K562 (cell line): ENCODE measurements around the gene PPP1R15B. TPM values are rescaled to one million over a fixed set of nuclear protein-coding genes. Genes with fewer than 3 reads are reported as not detected.

ENCODE experiments used
- ARID4B ChIP-seq: sonication (generic); formaldehyde crosslinking; IDR thresholded peaks from 2 replicates; pipeline ENCODE4 v1.8.0; 2022; ENCODE audit warnings: mild to moderate bottlenecking, missing genetic modification reagents
- CEBPG ChIP-seq, 3 experiments: fragments of 200-800 bp in 1 of 3; sonication (Bioruptor generic) in 1 of 3; sonication (generic) in 1 of 3; formaldehyde crosslinking in 1 of 3; IDR thresholded peaks in 2 of 3; conservative IDR thresholded peaks in 1 of 3; 2 replicates each; pipeline versions ENCODE4 v1.6.1 to v1.8.0; 2016 to 2022; ENCODE audit warnings: missing compliant biosample characterization in 2 of 3, missing genetic modification characterization in 2 of 3, mild to moderate bottlenecking in 1 of 3, missing genetic modification reagents in 1 of 3
- E2F1 ChIP-seq: sonication (generic); formaldehyde crosslinking; IDR thresholded peaks from 2 replicates; pipeline ENCODE4 v1.8.1; 2023; ENCODE audit warnings: mild to moderate bottlenecking, missing genetic modification reagents, moderate library complexity
- ELK3 ChIP-seq: fragments of 450-650 bp; formaldehyde crosslinking; IDR thresholded peaks from 2 replicates; pipeline ENCODE4 v1.4.0; 2020; ENCODE audit warnings: mild to moderate bottlenecking
- HINFP ChIP-seq: fragments of 450-650 bp; conservative IDR thresholded peaks from 2 replicates; pipeline ENCODE4 v1.6.1; 2016; ENCODE audit warnings: missing genetic modification characterization, low read depth, mild to moderate bottlenecking, control low read depth, missing compliant biosample characterization
- KDM2B ChIP-seq: fragments of 250-450 bp; sonication (Bioruptor Pico); IDR thresholded peaks from 2 replicates; pipeline ENCODE4 v1.8.0; 2021; ENCODE audit warnings: mild to moderate bottlenecking, moderate library complexity
- LARP7 ChIP-seq: fragments of 450-650 bp; IDR thresholded peaks from 2 replicates; pipeline ENCODE4 v1.6.1; 2016
- MCM7 ChIP-seq, 2 experiments: fragments of 450-650 bp; IDR thresholded peaks; 2 replicates each; pipeline ENCODE4 v1.6.1; 2016 to 2018
- POLR2G ChIP-seq: fragments of 200-400 bp; formaldehyde crosslinking; IDR thresholded peaks from 2 replicates; pipeline ENCODE4 v1.6.1; 2017; ENCODE audit warnings: low read depth, mild to moderate bottlenecking, antibody characterized with exemption, low read length, moderate library complexity
- RBM22 ChIP-seq: fragments of 200-400 bp; formaldehyde crosslinking; IDR thresholded peaks from 2 replicates; pipeline ENCODE4 v1.6.1; 2018; ENCODE audit warnings: low read length, low read depth; ENCODE audit not compliant: poor library complexity, severe bottlenecking
- SMAD2 ChIP-seq: fragments of 150-350 bp; IDR thresholded peaks from 2 replicates; pipeline ENCODE4 v1.6.1; 2014; ENCODE audit warnings: low read depth, mild to moderate bottlenecking, low read length
- SPI1 ChIP-seq: IDR thresholded peaks from 2 replicates; pipeline ENCODE4 v1.6.1; 2011; ENCODE audit warnings: low read depth, low read length, control low read depth, borderline replicate concordance
- ZNF24 ChIP-seq: fragments of 450-650 bp; IDR thresholded peaks from 2 replicates; pipeline ENCODE4 v1.6.1; 2016
- ZNF586 ChIP-seq: fragments of 450-650 bp; formaldehyde crosslinking; conservative IDR thresholded peaks from 2 replicates; pipeline ENCODE4 v1.4.0; 2020; ENCODE audit warnings: mild to moderate bottlenecking, moderate library complexity
- ZNF589 ChIP-seq: fragments of 200-800 bp; sonication (Bioruptor generic); IDR thresholded peaks from 2 replicates; pipeline ENCODE4 v1.6.1; 2016; ENCODE audit warnings: low read depth, missing genetic modification characterization, missing compliant biosample characterization
- ZNF778 ChIP-seq: fragments of 450-650 bp; formaldehyde crosslinking; IDR thresholded peaks from 2 replicates; pipeline ENCODE4 v1.4.0; 2020; ENCODE audit warnings: mild to moderate bottlenecking, moderate library complexity
- polyA plus RNA-seq, 8 experiments: library from polyadenylated mRNA; depleted of rRNA in 4 of 8; stranded (reverse) in 5 of 8; unstranded in 3 of 8; fragments of >200 nt; fragmentation: Nextera tagmentation in 2 of 8; fragmentation: Illumina TruSeq in 1 of 8; extraction: Ambion mirVana in 2 of 8; extraction: Trizol in 1 of 8; gene quantifications; 2 replicates each; pipeline versions ENCODE4 v1.2.1 to v1.2.3, GENCODE V29; 2011 to 2014; ENCODE audit warnings: inconsistent platforms in 1 of 8, missing spikeins in 1 of 8
- total RNA-seq, 7 experiments: library from RNA; depleted of rRNA in 6 of 7; stranded (reverse); fragments of >200 nt in 6 of 7; fragmentation: Illumina TruSeq in 2 of 7; extraction: Trizol in 2 of 7; gene quantifications; 2 replicates each; pipeline versions ENCODE4 v1.2.1 to v1.2.3, GENCODE V29; 2011 to 2021; ENCODE audit warnings: low replicate concordance in 1 of 7
- TF ChIP-seq, protein P1 (sequence below): sonication (generic); formaldehyde crosslinking; IDR thresholded peaks from 2 replicates; pipeline ENCODE4 v1.8.0; 2022; ENCODE audit warnings: mild to moderate bottlenecking, low read depth, missing genetic modification reagents

PPP1R15B gene
- total and polyA plus RNA-seq, 9 of the 15 experiments (the other 6 are each of a cell fraction or from before 2014, with no cell fraction given), result 17.0 to 48.1 (median 30.8) TPM

DNA sequence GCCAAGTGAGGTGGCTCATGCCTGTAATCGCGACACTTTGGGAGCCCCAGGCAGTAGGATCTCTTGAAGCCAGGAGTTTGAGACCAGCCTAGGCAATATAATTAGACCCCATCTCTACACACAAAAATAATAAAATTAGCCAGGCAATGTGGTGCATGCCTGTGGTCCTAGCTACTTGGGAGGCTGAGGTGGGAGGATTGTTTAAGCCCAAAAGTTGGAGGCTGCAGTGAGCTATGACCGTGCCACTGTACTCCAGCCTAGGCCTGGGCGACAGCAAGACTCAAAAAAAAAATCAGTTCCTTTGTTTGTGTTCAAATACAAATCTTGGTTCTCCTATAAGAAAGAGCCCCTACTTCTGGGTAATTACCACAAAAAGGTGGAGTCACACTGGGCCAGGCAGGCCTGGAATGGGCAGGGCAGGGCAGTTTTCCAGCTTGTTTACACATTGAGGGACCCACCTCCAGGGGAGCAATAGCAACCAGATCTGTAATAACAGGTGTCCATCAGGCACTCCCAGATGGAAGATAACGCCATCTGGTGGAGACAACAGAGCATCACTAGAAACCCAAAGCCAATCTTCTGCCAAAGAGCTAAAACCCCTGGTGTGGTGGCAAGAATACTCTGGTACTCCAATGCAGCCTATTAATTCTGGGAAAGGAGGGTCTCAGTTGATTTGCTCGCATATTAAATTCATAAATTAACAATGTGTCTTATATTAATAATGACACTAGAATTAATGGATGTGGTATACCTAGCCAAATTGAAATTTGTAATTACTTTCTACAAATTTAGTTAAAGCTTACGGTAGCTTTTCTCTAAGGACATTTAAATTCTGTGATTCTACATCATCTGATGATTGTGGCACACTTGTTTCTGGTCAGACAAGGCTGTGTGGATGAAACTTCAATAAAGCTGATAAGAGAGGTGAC lies 13.2 kb downstream of the PPP1R15B start (continued):
- TF ChIP-seq ARID4B (CRISPR knock-in tag) (no peak), SMAD2 (no peak), POLR2G (no peak), ZNF586 (CRISPR knock-in tag) (no peak), RBM22 (no peak), ZNF589 (no peak), MCM7 (IDR thresholded peaks at IDR 0.05) (no peak), ELK3 (CRISPR knock-in tag) (no peak), E2F1 (0 out of 2 replicates have a peak, but pooled peaks have one; percentile 49), SPI1 (no peak), LARP7 (no peak), HINFP (no peak), CEBPG (CRISPR knock-in tag; IDR thresholded peaks at IDR 0.05) (no peak), CEBPG (tag; conservative IDR thresholded peaks at IDR 0.05 in 1 of 2, IDR thresholded peaks at IDR 0.05 in 1 of 2) (no peak), ZNF778 (CRISPR knock-in tag) (no peak), ZNF24 (no peak), KDM2B (CRISPR knock-in tag) (no peak)
- TF ChIP-seq, protein P1, sequence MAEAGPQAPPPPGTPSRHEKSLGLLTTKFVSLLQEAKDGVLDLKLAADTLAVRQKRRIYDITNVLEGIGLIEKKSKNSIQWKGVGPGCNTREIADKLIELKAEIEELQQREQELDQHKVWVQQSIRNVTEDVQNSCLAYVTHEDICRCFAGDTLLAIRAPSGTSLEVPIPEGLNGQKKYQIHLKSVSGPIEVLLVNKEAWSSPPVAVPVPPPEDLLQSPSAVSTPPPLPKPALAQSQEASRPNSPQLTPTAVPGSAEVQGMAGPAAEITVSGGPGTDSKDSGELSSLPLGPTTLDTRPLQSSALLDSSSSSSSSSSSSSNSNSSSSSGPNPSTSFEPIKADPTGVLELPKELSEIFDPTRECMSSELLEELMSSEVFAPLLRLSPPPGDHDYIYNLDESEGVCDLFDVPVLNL (CRISPR knock-in tag), result no peak
